Endothelial cell of umbilical vein (primary cell): ENCODE data around the gene IBSP. TPM values are rescaled to one million over a fixed set of nuclear protein-coding genes. Genes with fewer than 3 reads are reported as not detected.

Experiments used
- BruUV-seq: library from RNA; stranded (reverse); fragments of 400-500 nt; replicated peaks from 2 replicates; lab custom pipeline; 2021; lab: Mats Ljungman, UMichigan
- CTCF ChIA-PET: fragments of 300-600, 350-600 bp; sonication (Branson Sonifier 250); formaldehyde crosslinking; loops from one replicate; lab custom pipeline; 2021; ENCODE audit warnings: antibody characterized with exemption, inconsistent platforms; lab: Charles Lee
- POLR2A ChIA-PET: fragments of 300-600, 350-600 bp; sonication (Branson Sonifier 250); formaldehyde crosslinking; loops from one replicate; lab custom pipeline; 2021; ENCODE audit warnings: antibody characterized with exemption, inconsistent platforms; lab: Charles Lee
- DNase-seq: peaks from one replicate; pipeline ENCODE4 v3.0.0-alpha.2; 2011; ENCODE audit warnings: low read depth, low spot score
- FAIRE-seq: peaks from 2 replicates; lab custom pipeline; 2011; peaks lifted over from hg19 to GRCh38; lab: Jason Lieb, UNC
- H2AFZ ChIP-seq: 2 replicates; pipeline ENCODE4 v1.6.0; 2012; ENCODE audit warnings: low read depth, low read length, control low read depth, inconsistent platforms
- H3K27ac ChIP-seq: 2 replicates; pipeline ENCODE4 v1.5.1; 2011; ENCODE audit warnings: low read depth, mild to moderate bottlenecking, control low read depth, low read length, moderate library complexity; ENCODE audit not compliant: insufficient read depth
- H3K27me3 ChIP-seq, 2 experiments: 2 replicates each; pipeline versions ENCODE4 v1.6.0 to v1.6.1; 2011; ENCODE audit warnings: low read length in 2 of 2, mixed read lengths in 1 of 2; ENCODE audit not compliant: control insufficient read depth in 2 of 2, insufficient read depth in 2 of 2
- H3K36me3 ChIP-seq, 2 experiments: 2 replicates in 1 of 2; 3 replicates in 1 of 2; pipeline ENCODE4 v1.5.1; 2011; ENCODE audit warnings: low read length in 2 of 2, mild to moderate bottlenecking in 1 of 2, moderate library complexity in 1 of 2; ENCODE audit not compliant: control insufficient read depth in 2 of 2, insufficient read depth in 2 of 2; ENCODE audit errors: extremely low read depth in 1 of 2
- H3K4me1 ChIP-seq: 3 replicates; pipeline ENCODE4 v1.5.1; 2011; ENCODE audit warnings: mild to moderate bottlenecking, low read length; ENCODE audit not compliant: control insufficient read depth, insufficient read depth; ENCODE audit errors: extremely low read depth
- H3K4me2 ChIP-seq: 2 replicates; pipeline ENCODE4 v1.6.1; 2011; ENCODE audit warnings: low read length, control low read depth, mixed read lengths; ENCODE audit not compliant: insufficient read depth
- H3K4me3 ChIP-seq, 3 experiments: fragments of 200-600 bp in 1 of 3; sonication (generic), shearing (Covaris generic) in 1 of 3; replicated peaks in 1 of 3; 2 replicates each; pipeline ENCODE4 v1.5.1; 2011 to 2016; ENCODE audit warnings: control low read depth in 3 of 3, low read length in 3 of 3, mild to moderate bottlenecking in 2 of 3, inconsistent platforms in 1 of 3, low read depth in 1 of 3, moderate library complexity in 1 of 3; ENCODE audit not compliant: insufficient read depth in 1 of 3
- H3K79me2 ChIP-seq: 2 replicates; pipeline ENCODE4 v1.6.0; 2012; ENCODE audit warnings: low read length, inconsistent platforms; ENCODE audit not compliant: control insufficient read depth, insufficient read depth
- H3K9ac ChIP-seq: replicated peaks from 2 replicates; pipeline ENCODE3; 2011; ENCODE audit warnings: low read length, control low read depth; ENCODE audit not compliant: insufficient read depth; ENCODE audit errors: extremely low read depth
- H3K9me1 ChIP-seq: replicated peaks from 3 replicates; pipeline ENCODE4 v1.6.0; 2011; ENCODE audit warnings: mild to moderate bottlenecking, low read length; ENCODE audit not compliant: control insufficient read depth, insufficient read depth; ENCODE audit errors: extremely low read depth
- H3K9me3 ChIP-seq: replicated peaks from 2 replicates; pipeline ENCODE4 v1.5.1; 2012; ENCODE audit warnings: low read length, inconsistent platforms; ENCODE audit not compliant: control insufficient read depth, insufficient read depth
- H4K20me1 ChIP-seq: replicated peaks from 2 replicates; pipeline ENCODE3; 2011; ENCODE audit warnings: mild to moderate bottlenecking, low read length; ENCODE audit not compliant: control insufficient read depth, insufficient read depth; ENCODE audit errors: extremely low read depth
- EZH2 ChIP-seq: IDR thresholded peaks from 2 replicates; pipeline ENCODE4 v1.6.1; 2012; ENCODE audit warnings: borderline replicate concordance, low read depth, mild to moderate bottlenecking, moderate library complexity, low read length, inconsistent platforms; ENCODE audit not compliant: severe bottlenecking
- FOS ChIP-seq: IDR thresholded peaks from 2 replicates; pipeline ENCODE4 v1.6.1; 2011; ENCODE audit warnings: mild to moderate bottlenecking, low read length, moderate library complexity, borderline replicate concordance; ENCODE audit not compliant: insufficient read depth
- GATA2 ChIP-seq: IDR thresholded peaks from 2 replicates; pipeline ENCODE4 v1.7.0; 2011; ENCODE audit warnings: low read depth, mild to moderate bottlenecking, moderate library complexity, mixed read lengths, low read length; ENCODE audit not compliant: insufficient read length, insufficient read depth
- JUN ChIP-seq: IDR thresholded peaks from 2 replicates; pipeline ENCODE4 v1.6.1; 2011; ENCODE audit warnings: borderline replicate concordance, low read depth; ENCODE audit not compliant: insufficient read length, insufficient read depth
- MYC ChIP-seq: IDR thresholded peaks from one replicate; pipeline ENCODE4 v1.6.1; 2011; ENCODE audit warnings: mild to moderate bottlenecking, low read depth, low read length
- POLR2A ChIP-seq: IDR thresholded peaks from 2 replicates; pipeline ENCODE4 v1.6.1; 2012; ENCODE audit warnings: low read depth, mild to moderate bottlenecking, control low read depth, low read length
- POLR2AphosphoS5 ChIP-seq: IDR thresholded peaks from 2 replicates; pipeline ENCODE4 v1.6.1; 2012; ENCODE audit warnings: low read depth, mild to moderate bottlenecking, control low read depth, low read length, moderate library complexity; ENCODE audit not compliant: insufficient read depth
- dilution Hi-C: fragments of 300-500 bp; cut with MboI; formaldehyde crosslinking; loops from one replicate; pipeline ENCODE4 v1.15.0; 2019; ENCODE audit warnings: low sequenced_read_pairs; ENCODE audit not compliant: extremely low pct_ligation_motif_present
- intact Hi-C: fragments of 100-400 bp; cut with micrococcal nuclease; formaldehyde crosslinking; loops from one replicate; pipeline ENCODE4 v1.10.0; 2022
- polyA plus RNA-seq, 4 experiments: library from polyadenylated mRNA; depleted of rRNA in 3 of 4; stranded (reverse) in 3 of 4; unstranded in 1 of 4; fragments of >200 nt; gene quantifications; 2 replicates each; pipeline versions ENCODE4 v1.2.1 to v1.2.3, GENCODE V29; 2011 to 2012; ENCODE audit warnings: missing spikeins in 1 of 4
- total RNA-seq: library from RNA; stranded (reverse); gene quantifications from 2 replicates; pipeline ENCODE4 v1.2.3, GENCODE V29; 2021
- TF ChIP-seq, protein P1 (sequence below), 2 donors: IDR thresholded peaks; 1 replicate in 1 of 2; 2 replicates in 1 of 2; pipeline ENCODE4 v1.5.1; 2011; ENCODE audit warnings: low read length in 2 of 2, mild to moderate bottlenecking in 2 of 2, moderate library complexity in 2 of 2, control low read depth in 1 of 2, inconsistent platforms in 1 of 2, low read depth in 1 of 2; ENCODE audit not compliant: insufficient read depth in 1 of 2; ENCODE audit errors: extremely low read depth in 1 of 2
- TF ChIP-seq, protein P2 (sequence below): IDR thresholded peaks from 2 replicates; pipeline ENCODE4 v1.6.1; 2011; ENCODE audit not compliant: insufficient read depth, insufficient read length

The IBSP gene
- total and polyA plus RNA-seq, 2 donors (not counting 3 experiments of a cell fraction or from before 2014, with no cell fraction given): not detected

- dilution Hi-C loops: no loop called here
- ChIA-PET CTCF (interaction anchor here (0.7 to 12.0 kb wide), 7 partner anchors 9 to 358 kb away, joined by 3 to 412 read pairs (median 31); partner anchors contain the start of gene SPP1), POLR2A (no interaction called here)
- Histone ChIP-seq H3K4me1 (no peaks in the 10 kb centered on the region), H3K9ac (no peak overlapping the region), H3K36me3 (no peaks in the 10 kb centered on the region), H4K20me1 (no peaks in the 10 kb centered on the region), H3K9me1 (no peaks in the 10 kb centered on the region), H3K9me3 (no peaks in the 10 kb centered on the region), H3K79me2 (no peaks in the 10 kb centered on the region), H3K4me3 (no peak overlapping the region), H2AFZ (no peak overlapping the region), H3K4me2 (no peak overlapping the region), H3K27me3 (no peaks in the 10 kb centered on the region), H3K27ac (no peak overlapping the region)
- intact Hi-C loops: loop anchor here (10.0 kb wide), 1 partner anchor 663 kb away; no protein-coding TSS in a partner anchor
- peak; percentile 47 for FAIRE-seq
- TF ChIP-seq POLR2AphosphoS5: no peak
- no peak for TF ChIP-seq POLR2A
- TF ChIP-seq FOS: no peak
- no peak for TF ChIP-seq GATA2
- TF ChIP-seq EZH2: no peak
- TF ChIP-seq, protein P1, sequence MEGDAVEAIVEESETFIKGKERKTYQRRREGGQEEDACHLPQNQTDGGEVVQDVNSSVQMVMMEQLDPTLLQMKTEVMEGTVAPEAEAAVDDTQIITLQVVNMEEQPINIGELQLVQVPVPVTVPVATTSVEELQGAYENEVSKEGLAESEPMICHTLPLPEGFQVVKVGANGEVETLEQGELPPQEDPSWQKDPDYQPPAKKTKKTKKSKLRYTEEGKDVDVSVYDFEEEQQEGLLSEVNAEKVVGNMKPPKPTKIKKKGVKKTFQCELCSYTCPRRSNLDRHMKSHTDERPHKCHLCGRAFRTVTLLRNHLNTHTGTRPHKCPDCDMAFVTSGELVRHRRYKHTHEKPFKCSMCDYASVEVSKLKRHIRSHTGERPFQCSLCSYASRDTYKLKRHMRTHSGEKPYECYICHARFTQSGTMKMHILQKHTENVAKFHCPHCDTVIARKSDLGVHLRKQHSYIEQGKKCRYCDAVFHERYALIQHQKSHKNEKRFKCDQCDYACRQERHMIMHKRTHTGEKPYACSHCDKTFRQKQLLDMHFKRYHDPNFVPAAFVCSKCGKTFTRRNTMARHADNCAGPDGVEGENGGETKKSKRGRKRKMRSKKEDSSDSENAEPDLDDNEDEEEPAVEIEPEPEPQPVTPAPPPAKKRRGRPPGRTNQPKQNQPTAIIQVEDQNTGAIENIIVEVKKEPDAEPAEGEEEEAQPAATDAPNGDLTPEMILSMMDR (IDR thresholded peaks at IDR 0.05; ENCODE audit: extremely low read depth in 1 of 2, insufficient read depth in 1 of 2, low read depth in 1 of 2, low read length in 2 of 2): no peak
- TF ChIP-seq, protein P2, sequence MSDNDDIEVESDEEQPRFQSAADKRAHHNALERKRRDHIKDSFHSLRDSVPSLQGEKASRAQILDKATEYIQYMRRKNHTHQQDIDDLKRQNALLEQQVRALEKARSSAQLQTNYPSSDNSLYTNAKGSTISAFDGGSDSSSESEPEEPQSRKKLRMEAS: no peak
- no peak for TF ChIP-seq JUN
- TF ChIP-seq MYC: no peak
- no peak for DNase-seq
- BruUV-seq: no TSS peak
Measured at GRCh38 chr4:87851332-87851731, 52.0 kb downstream of the IBSP start.
